HUDEP-2 (cell line): ENCODE data around the gene ZNF784.

Source experiments
- DNase-seq, 76 experiments: peaks; one replicate each; lab custom pipeline; 2025; ENCODE audit not compliant: unreplicated experiment in 76 of 76; lab: John Stamatoyannopoulos, UW

The ZNF784 gene

DNA sequence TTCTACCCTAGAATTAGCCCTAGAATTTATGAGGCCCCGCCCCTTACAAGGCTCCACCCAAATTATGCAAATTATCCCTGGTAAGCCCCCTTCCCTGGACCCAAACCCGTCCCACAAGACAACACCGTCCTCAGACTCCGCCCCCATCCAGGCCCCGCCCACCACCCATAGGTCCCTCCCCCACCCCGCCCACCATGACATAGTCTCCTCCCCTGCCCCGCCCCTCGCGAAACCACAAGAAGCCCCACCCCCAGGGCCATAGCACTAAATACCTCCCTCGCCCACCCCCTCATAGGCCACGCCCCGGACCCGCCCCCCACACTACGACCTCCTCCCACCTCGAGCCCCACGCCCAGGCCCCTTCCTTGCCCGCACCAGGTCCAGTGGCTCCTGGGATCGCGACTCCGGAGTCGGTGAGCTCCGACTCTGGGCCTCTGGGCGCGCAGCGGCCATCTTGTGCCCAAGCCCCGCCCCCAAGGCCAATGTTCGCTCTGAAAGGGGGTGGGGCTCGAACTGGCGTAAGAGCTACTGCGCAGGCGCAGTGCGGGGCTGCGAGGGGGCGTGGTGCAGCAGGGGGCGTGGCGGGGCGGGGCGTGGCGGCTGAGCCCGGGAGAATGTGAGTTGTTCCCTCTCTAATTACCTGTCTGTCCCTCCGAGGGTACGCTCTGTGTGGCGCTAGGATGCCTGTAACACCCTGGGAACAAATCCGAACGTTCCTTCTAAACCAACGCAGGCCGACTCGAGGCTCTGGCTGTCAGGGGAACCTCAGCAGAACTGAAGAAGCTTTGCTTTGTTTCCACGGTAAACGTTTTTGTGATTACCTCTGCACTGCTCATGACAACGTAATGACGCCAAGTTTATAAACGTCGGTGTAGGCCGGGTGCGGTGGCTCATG, at the start of gene ZNF784:
Gene ZNF784, minus strand, starts transcription at position 458 of the 895 bp plus-strand sequence. Its CDS starts 5 bp downstream, at position 453.
- DNase-seq: peak in 74 of 76 experiments; percentile 37 to 99 (median 92)

- DNase-seq: no peak
These were observed 49.5 kb upstream of the ZNF784 start for GRCh38 chr19:55673889-55674288.

DNA sequence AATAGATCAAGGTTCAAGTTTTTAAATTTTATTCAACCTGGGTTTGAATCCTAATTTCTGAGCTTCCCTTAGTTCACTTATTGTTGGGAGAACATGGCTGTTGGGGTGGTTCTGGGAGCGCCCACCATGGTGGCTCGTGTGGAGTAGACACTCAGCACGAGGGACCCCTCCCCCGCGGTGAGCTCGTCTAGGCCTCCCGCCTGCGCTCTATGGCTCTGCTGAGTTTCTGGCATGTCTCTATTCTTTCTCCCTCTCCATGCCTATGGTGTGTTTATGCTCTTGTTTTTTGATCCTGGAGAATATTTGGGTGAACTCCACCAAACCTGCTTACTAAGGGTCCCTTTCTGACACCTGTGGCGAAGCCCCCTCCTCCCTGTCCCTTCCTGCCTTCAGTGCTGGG, 49.1 kb upstream of the ZNF784 start:
- peak in 5 of 76 experiments; percentile 9 to 29 (median 20) for DNase-seq

- peak in 1 of 76 experiments; percentile 18 for DNase-seq
These were observed 48.1 kb upstream of the ZNF784 start for GRCh38 chr19:55672418-55672817.

GRCh38 chr19:55671054-55671378, 46.6 kb upstream of the ZNF784 start:
- no peak for DNase-seq

DNA sequence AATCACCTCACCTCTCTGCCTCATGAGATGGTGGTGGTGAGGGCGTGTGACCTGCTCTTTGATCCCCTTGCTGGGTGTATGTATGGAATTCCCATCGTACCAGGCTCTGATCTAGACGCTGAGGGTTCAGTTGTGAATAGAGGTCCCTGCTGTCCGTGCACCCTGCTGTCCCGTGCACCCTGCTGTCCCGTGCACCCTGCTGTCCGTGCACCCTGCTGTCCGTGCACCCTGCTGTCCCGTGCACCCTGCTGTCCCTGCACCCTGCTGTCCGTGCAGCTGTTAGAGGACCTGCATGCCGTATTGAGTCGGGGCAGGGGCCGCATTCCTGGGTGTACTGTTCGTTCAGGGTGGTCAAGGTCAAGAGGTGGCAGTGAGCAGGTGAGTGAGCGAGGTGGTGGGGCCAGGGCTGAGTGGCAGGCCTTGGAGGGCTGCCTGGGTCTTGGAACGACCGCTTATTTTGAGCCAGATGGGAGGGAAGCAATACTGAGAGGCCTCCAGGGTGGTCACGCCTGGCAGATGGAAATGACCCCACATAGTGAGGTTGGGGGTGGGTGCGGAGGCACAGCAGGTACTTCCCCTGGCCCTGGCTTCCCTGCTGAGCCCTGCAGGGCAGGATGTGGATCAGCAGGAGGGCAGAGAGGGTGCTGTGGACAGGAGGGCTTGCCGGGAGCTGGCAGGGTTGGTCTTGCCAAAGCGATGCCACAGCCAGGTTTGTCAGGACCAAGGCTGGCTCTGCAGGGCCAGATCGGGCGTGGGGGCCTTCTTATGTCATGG, 46.1 kb upstream of the ZNF784 start:
- no peak for DNase-seq

GRCh38 chr19:55669418-55670279, 45.3 kb upstream of the ZNF784 start:
- no peak for DNase-seq

DNA sequence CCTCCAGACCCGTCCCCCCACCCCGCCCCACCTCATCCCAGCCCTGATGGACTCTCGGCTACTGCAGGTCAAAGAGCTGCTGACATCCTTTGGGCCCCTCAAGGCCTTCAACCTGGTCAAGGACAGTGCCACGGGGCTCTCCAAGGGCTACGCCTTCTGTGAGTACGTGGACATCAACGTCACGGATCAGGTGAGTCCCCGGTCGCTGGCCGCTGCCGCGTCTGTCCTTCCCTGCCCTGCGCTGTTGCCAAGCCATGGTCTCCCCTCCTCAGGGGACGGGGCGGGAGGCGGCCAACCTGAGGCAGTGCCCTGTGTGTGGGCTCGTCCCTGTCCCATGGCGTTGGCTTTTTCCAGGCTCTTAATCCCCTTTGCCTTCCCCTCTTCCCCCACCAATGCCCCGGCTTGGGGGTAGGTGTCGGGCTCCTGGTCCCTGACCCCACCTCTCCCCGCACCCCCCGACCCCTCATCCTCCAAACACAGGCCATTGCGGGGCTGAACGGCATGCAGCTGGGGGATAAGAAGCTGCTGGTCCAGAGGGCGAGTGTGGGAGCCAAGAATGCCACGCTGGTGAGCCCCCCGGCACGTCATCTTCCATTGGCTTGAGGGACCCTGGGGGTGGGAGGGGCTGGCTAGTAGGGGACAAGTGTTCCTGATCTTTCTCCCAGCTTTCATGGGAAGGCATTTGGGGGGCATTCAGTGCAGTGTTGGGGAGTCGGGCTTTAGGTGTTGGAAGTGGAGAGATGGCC, 44.4 kb upstream of the ZNF784 start:
- DNase-seq: no peak

GRCh38 chr19:55667958-55668357, 43.6 kb upstream of the ZNF784 start:
- DNase-seq: no peak

DNA sequence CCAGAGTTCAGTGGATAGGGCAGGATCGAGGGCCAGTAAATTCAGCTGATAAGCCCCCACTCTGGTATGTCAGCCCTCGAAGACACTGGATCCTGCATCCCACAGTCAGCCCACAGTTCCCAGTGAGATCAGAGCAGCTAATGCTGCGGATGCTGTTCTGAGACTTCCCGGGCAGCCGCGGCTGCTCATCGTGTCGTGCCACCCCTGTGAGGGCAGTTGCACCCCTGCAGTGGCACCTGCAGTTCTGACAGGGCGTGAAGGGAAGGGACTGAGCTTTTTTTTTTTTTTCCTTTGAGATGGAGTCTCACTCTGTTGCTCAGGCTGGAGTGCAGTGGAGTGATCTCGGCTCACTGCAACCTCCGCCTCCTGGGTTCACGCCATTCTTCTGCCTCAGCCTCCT, 43.1 kb upstream of the ZNF784 start:
- no peak for DNase-seq

- no peak for DNase-seq
These were observed 42.6 kb upstream of the ZNF784 start for GRCh38 chr19:55667006-55667381.

- DNase-seq: no peak
These were observed 42.1 kb upstream of the ZNF784 start for GRCh38 chr19:55666343-55667005.

- no peak for DNase-seq
These were observed 39.6 kb upstream of the ZNF784 start for GRCh38 chr19:55663846-55664536.

- DNase-seq: no peak
These were observed 37.5 kb upstream of the ZNF784 start for GRCh38 chr19:55661826-55662225.

- DNase-seq: no peak
These were observed 36.6 kb upstream of the ZNF784 start for GRCh38 chr19:55660991-55661390.

DNA sequence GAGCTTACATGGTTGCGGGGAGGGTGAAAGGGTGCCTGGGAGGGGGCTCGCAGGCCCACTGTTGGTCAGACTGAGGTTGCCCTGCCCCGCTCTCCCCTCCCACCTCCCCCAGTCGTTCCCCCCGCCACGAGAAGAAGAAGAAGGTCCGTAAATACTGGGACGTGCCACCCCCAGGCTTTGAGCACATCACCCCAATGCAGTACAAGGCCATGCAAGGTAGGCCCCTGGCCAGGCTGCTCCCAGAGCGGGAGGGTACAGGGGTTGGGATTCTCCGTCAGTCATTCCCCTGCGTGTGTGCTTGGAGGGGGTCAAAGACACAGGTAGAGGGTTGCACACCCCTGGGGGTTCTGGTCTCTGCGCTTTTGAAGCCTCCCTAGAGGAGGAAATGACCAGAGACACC, 36.0 kb upstream of the ZNF784 start:
- no peak for DNase-seq

DNA sequence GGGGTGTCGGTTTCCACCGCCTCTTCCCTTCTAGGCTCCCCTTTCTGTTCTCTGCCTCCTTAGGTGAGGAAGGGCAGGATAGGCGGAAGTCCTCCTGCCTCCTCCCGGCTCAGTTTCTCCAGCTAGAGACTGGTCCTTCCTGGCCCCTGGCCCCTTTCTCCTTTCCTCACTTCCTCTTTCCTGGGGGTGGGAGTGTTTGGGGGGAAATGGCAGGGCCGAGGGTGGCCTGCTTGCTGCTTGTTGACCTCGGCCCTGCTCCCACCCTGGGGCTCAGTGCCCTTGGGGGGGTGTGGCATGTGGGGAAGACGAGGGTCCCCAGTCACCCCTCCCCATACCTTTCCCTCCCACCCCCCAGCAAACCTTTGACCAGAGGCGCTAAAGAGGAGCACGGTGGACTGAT, 35.5 kb upstream of the ZNF784 start:
- DNase-seq: no peak

DNA sequence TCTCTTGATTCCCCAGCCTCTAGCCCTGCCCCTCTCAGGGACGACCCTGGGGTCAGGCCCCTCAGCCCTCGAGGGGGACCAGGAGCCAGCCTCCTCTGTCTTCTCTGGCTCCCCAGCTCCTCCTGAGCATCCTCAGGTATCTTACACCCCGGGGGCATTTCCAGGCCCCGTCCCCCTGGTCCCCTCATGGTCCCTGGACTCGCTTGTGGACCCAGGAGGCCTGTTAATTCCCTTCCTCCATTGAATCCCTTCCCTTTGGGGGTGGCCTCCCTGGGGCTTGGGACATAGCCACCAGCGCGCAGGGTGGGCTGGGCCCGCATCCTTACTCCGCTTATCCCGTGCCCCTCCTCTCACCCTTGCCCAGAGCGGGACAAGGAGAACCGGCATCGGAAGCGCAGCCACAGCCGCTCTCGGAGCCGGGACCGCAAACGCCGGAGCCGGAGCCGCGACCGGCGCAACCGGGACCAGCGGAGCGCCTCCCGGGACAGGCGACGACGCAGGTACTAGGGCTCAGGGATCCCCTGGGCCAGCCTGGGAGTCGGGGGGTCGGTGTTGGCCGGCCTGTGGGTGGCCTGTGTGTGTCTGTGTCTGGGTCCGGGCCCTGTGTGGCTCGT, 34.6 kb upstream of the ZNF784 start:
- DNase-seq: no peak
